ENCODE results near the gene VPS13C.
"Not testable (repeated sequence)": the region's sequence is repeated elsewhere in the genome, so short reads cannot be mapped to it uniquely, and the experiment has no call there.

The VPS13C gene

GRCh38 chr15:62050115-62050514 lies 10.1 kb downstream of the VPS13C start:
- no peak overlapping the region for H2AFZ ChIP-seq (ENCODE audit: low read length)
- peaks cover 78% of the 10 kb centered on the region for H3K79me2 ChIP-seq (ENCODE audit: insufficient read depth, low read length)
- no peak overlapping the region for H3K4me2 ChIP-seq (ENCODE audit: low read length)
- no peak overlapping the region for H3K27ac ChIP-seq (ENCODE audit: low read depth, low read length, poor library complexity, severe bottlenecking)
- H3F3A ChIP-seq (ENCODE audit: insufficient read depth, low read length), result 0 out of 2 replicates have a peak, but pooled peaks cover 6% of the 10 kb centered on the region
- TF ChIP-seq EZH2 (IDR thresholded peaks at IDR 0.05; ENCODE audit: borderline replicate concordance, low read length) (no peak), CTCF (IDR thresholded peaks at IDR 0.05; ENCODE audit: low read length) (no peak)
- H3K36me3 ChIP-seq (ENCODE audit: insufficient read depth, low read length), result no peaks in the 10 kb centered on the region; the same call in 1 of the 2 replicates
- H4K20me1 ChIP-seq (ENCODE audit: insufficient read depth, low read length), result 0 out of 2 replicates have a peak, but pooled peaks cover 3% of the 10 kb centered on the region
- peaks cover 35% of the 10 kb centered on the region for H3K4me1 ChIP-seq (ENCODE audit: insufficient read depth, low read length, severe bottlenecking)
- H3K9ac ChIP-seq (ENCODE audit: low read length), result no peak overlapping the region
- no peaks in the 10 kb centered on the region for H3K9me3 ChIP-seq (ENCODE audit: low read length)
- H3K4me3 ChIP-seq (ENCODE audit: low read depth, low read length, poor library complexity, severe bottlenecking), result no peak overlapping the region
- H3K27me3 ChIP-seq (ENCODE audit: insufficient read depth, low read length), result no peaks in the 10 kb centered on the region
- H3K9me2 ChIP-seq (ENCODE audit: low read depth, low read length), result no peaks in the 10 kb centered on the region

GRCh38 chr15:62048254-62048653 lies 12.0 kb downstream of the VPS13C start:
- H3K4me2 ChIP-seq (ENCODE audit: low read length); H3K4me3 ChIP-seq (ENCODE audit: low read depth, low read length, poor library complexity, severe bottlenecking); H3K27ac ChIP-seq (ENCODE audit: low read depth, low read length, poor library complexity, severe bottlenecking); H3F3A ChIP-seq (ENCODE audit: insufficient read depth, low read length); H3K9ac ChIP-seq (ENCODE audit: low read length); H3K9me2 ChIP-seq (ENCODE audit: low read depth, low read length); H3K27me3 ChIP-seq (ENCODE audit: insufficient read depth, low read length); H2AFZ ChIP-seq (ENCODE audit: low read length); H3K36me3 ChIP-seq (ENCODE audit: insufficient read depth, low read length); H4K20me1 ChIP-seq (ENCODE audit: insufficient read depth, low read length); H3K9me3 ChIP-seq (ENCODE audit: low read length): not testable (repeated sequence)
- peaks cover 29% of the 10 kb centered on the region for H3K4me1 ChIP-seq (ENCODE audit: insufficient read depth, low read length, severe bottlenecking)
- H3K79me2 ChIP-seq (ENCODE audit: insufficient read depth, low read length), result peaks cover 75% of the 10 kb centered on the region

GRCh38 chr15:62047282-62047827 lies 12.9 kb downstream of the VPS13C start:
- Histone ChIP-seq H3K27me3 (ENCODE audit: insufficient read depth, low read length) (no peaks in the 10 kb centered on the region), H3K4me3 (ENCODE audit: low read depth, low read length, poor library complexity, severe bottlenecking) (no peak overlapping the region), H3F3A (ENCODE audit: insufficient read depth, low read length) (0 out of 2 replicates have a peak, but pooled peaks cover 6% of the 10 kb centered on the region), H3K4me2 (ENCODE audit: low read length) (peak overlapping the region; percentile 34; the same call in 1 of the 2 replicates), H3K9me3 (ENCODE audit: low read length) (no peaks in the 10 kb centered on the region), H3K9me2 (ENCODE audit: low read depth, low read length) (no peaks in the 10 kb centered on the region), H3K27ac (ENCODE audit: low read depth, low read length, poor library complexity, severe bottlenecking) (peak overlapping the region; percentile 44), H3K9ac (ENCODE audit: low read length) (no peak overlapping the region; the same call in 1 of the 2 replicates), H2AFZ (ENCODE audit: low read length) (no peak overlapping the region), H3K36me3 (ENCODE audit: insufficient read depth, low read length) (peaks cover 10% of the 10 kb centered on the region; the same call in 1 of the 2 replicates), H3K79me2 (ENCODE audit: insufficient read depth, low read length) (peaks cover 66% of the 10 kb centered on the region), H3K4me1 (ENCODE audit: insufficient read depth, low read length, severe bottlenecking) (peaks cover 22% of the 10 kb centered on the region), H4K20me1 (ENCODE audit: insufficient read depth, low read length) (no peaks in the 10 kb centered on the region)
- no peak for TF ChIP-seq CTCF (IDR thresholded peaks at IDR 0.05; ENCODE audit: low read length)
- TF ChIP-seq EZH2 (IDR thresholded peaks at IDR 0.05; ENCODE audit: borderline replicate concordance, low read length), result no peak

Data from OCI-LY1 (cell line).